Heart left ventricle (tissue), 13 donors: ENCODE data around the gene UBASH3A.

Experiments
- CTCF ChIP-seq, 12 donors: fragments of 200-600 bp; sonication (generic) in 4 of 12; IDR thresholded peaks; one replicate each; pipeline versions ENCODE4 v1.5.0 to v1.8.0; 2018 to 2022; ENCODE audit warnings: antibody characterized with exemption in 12 of 12, mild to moderate bottlenecking in 5 of 12
- POLR2A ChIP-seq, 2 donors: fragments of 450-650 bp; IDR thresholded peaks; one replicate each; pipeline ENCODE4 v1.6.1; 2017; ENCODE audit warnings: antibody characterized with exemption in 2 of 2, mild to moderate bottlenecking in 2 of 2, moderate library complexity in 2 of 2
- donor health status: ischemic (EF 13 %, LVEDD 7.1; RV severe dilation, severe dysfunction).
- donor health status: DM: no; HTN: yes; CAD: no.
- donor health status: DM: no; HTN: no; CAD: no.
- donor health status: ischemic (EF 25% LVEDD 6.9; RV normal size, moderate dysfunction).
- donor health status: ischemic (EF 25% LVEDD 5.7; RV mildly dilated, moderate dysfunction).
- donor health status: ischemic (EF 35%, LVEDD 5.7; RV mildly dilated, moderate dysfunction).
- donor health status: nonischemic (EF 11% LVEDD 7.7; RV severe dilation, severe dysfunction).
- donor health status: DM: yes; HTN: yes; CAD: no.
- donor health status: PGD.
- donor health status: ischemic (EF 29% LVEDD 5.4; RV normal size, mild dysfunction).
- donor health status: nonischemic (EF 23%, LVEDD 6.1; RV moderate dilation, normal function).

GRCh38 chr21:42471206-42471605 lies 67.5 kb downstream of the UBASH3A start:
- TF ChIP-seq CTCF (IDR thresholded peaks at IDR 0.05): no peak
- TF ChIP-seq POLR2A (IDR thresholded peaks at IDR 0.05): no peak
